ENCODE data around the gene ETV6.

Gene ETV6

GRCh38 chr12:11732715-11733114 lies 83.2 kb downstream of the ETV6 start:
- no peak for DNase-seq

GRCh38 chr12:11734580-11735180 lies 85.2 kb downstream of the ETV6 start:
- no peak for DNase-seq

- no peak for DNase-seq
Observed at GRCh38 chr12:11738450-11738849, 89.0 kb downstream of the ETV6 start.

GRCh38 chr12:11739980-11740577 lies 90.6 kb downstream of the ETV6 start:
- DNase-seq, result no peak

- DNase-seq, result no peak
Observed at GRCh38 chr12:11741434-11742092, 92.1 kb downstream of the ETV6 start.

- no peak for DNase-seq
Observed at GRCh38 chr12:11743423-11744409, 94.2 kb downstream of the ETV6 start.

- DNase-seq, result no peak
Observed at GRCh38 chr12:11744410-11744801, 94.9 kb downstream of the ETV6 start.

GRCh38 chr12:11745113-11745512 lies 95.6 kb downstream of the ETV6 start:
- DNase-seq, result no peak

- DNase-seq, result no peak
Observed at GRCh38 chr12:11746024-11746771, 96.7 kb downstream of the ETV6 start.

- DNase-seq, result no peak
Observed at GRCh38 chr12:11746940-11747716, 97.7 kb downstream of the ETV6 start.

GRCh38 chr12:11747969-11748368 lies 98.5 kb downstream of the ETV6 start:
- no peak for DNase-seq

GRCh38 chr12:11748903-11749302 lies 99.4 kb downstream of the ETV6 start:
- DNase-seq, result no peak

- peak in 1 of 58 donors; percentile 37 for DNase-seq
Observed at GRCh38 chr12:11749943-11750690, 100.6 kb downstream of the ETV6 start.

- DNase-seq, result no peak
Observed at GRCh38 chr12:11752403-11753149, 103.1 kb downstream of the ETV6 start.

GRCh38 chr12:11753150-11753499 lies 103.7 kb downstream of the ETV6 start:
- no peak for DNase-seq

GRCh38 chr12:11753826-11754225 lies 104.4 kb downstream of the ETV6 start:
- DNase-seq, result no peak

- DNase-seq, result no peak
Observed at GRCh38 chr12:11754256-11754655, 104.8 kb downstream of the ETV6 start.

- DNase-seq, result no peak
Observed at GRCh38 chr12:11755302-11755930, 105.9 kb downstream of the ETV6 start.

All from anterior cingulate cortex (tissue), 58 donors.